Vagina (tissue), 2 donors: ENCODE results near the gene NRP1. TPM values are rescaled to one million over a fixed set of nuclear protein-coding genes. Genes with fewer than 3 reads are reported as not detected.

ENCODE experiments used
- DNase-seq, 2 donors: peaks; one replicate each; pipeline ENCODE4 v3.0.0-alpha.2; 2017; ENCODE audit errors: extremely low spot score in 2 of 2
- H3K27ac ChIP-seq: fragments of 200-600 bp; sonication (generic); one replicate; pipeline ENCODE4 v1.5.1; 2019
- H3K27me3 ChIP-seq: fragments of 200-600 bp; sonication (generic); one replicate; pipeline ENCODE4 v1.5.1; 2019
- H3K36me3 ChIP-seq, 2 donors: fragments of 200-600 bp; sonication (generic); one replicate each; pipeline ENCODE4 v1.5.1; 2017 to 2019
- H3K4me1 ChIP-seq: fragments of 200-600 bp; sonication (generic); one replicate; pipeline ENCODE4 v1.5.1; 2019
- H3K4me3 ChIP-seq, 2 donors: fragments of 200-600 bp; sonication (generic); 1 replicate in 1 of 2; 2 replicates in 1 of 2; pipeline ENCODE4 v1.5.1; 2016 to 2019
- H3K9me3 ChIP-seq: fragments of 200-600 bp; sonication (generic); one replicate; pipeline ENCODE4 v1.5.1; 2019
- POLR2A ChIP-seq, 2 donors: fragments of 450-650 bp; IDR thresholded peaks; one replicate each; pipeline ENCODE4 v1.6.1; 2017; ENCODE audit warnings: antibody characterized with exemption in 2 of 2, mild to moderate bottlenecking in 2 of 2, moderate library complexity in 2 of 2
- POLR2AphosphoS5 ChIP-seq, 2 donors: sonication (generic); formaldehyde crosslinking; IDR thresholded peaks; one replicate each; pipeline ENCODE4 v1.9.0; 2017; ENCODE audit warnings: antibody characterized with exemption in 2 of 2, mild to moderate bottlenecking in 2 of 2, low read depth in 1 of 2; ENCODE audit not compliant: insufficient read depth in 1 of 2
- intact Hi-C: fragments of 100-400 bp; cut with DNase I; formaldehyde crosslinking; loops from one replicate; pipeline ENCODE4 v1.15.1; 2023
- total RNA-seq: library from RNA; depleted of rRNA; stranded (reverse); fragments of >200 nt; gene quantifications from one replicate; pipeline ENCODE4 v1.2.3, GENCODE V29; 2016
- TF ChIP-seq, protein P1 (sequence below), 3 experiments: fragments of 450-650 bp in 2 of 3; fragments of 200-600 bp in 1 of 3; sonication (generic) in 1 of 3; IDR thresholded peaks; one replicate each; pipeline ENCODE4 v1.5.1; 2017 to 2019; ENCODE audit warnings: antibody characterized with exemption in 3 of 3, mild to moderate bottlenecking in 2 of 3, moderate library complexity in 2 of 3

The NRP1 gene
- total RNA-seq, 1 donor from 2014 or later: 52.5 TPM

DNA sequence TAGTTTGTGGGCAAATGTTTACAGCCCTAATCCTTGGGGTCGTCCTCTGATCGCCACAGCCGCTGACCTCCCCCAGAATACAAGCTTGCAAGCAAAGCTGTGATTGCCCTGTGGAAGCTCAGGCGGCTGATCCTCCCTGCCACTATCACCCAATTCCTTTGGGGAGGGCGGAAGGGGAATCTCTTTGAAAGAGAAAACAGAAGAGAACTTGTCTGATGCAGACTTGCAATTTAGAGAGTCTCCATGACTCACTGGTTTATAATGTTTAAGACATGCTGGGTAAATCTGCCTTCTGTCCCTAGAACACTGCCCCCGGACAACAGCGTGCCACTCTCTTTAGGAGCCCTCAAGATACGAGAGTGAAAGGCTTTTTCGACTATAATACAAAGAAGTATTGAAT lies 75.5 kb downstream of the NRP1 start:
- H3K9me3 ChIP-seq: no peaks in the 10 kb centered on the region
- H3K36me3 ChIP-seq: no peaks in the 10 kb centered on the region
- peaks cover 11% of the 10 kb centered on the region for H3K4me1 ChIP-seq
- no peaks in the 10 kb centered on the region for H3K27me3 ChIP-seq
- DNase-seq: no peak
- intact Hi-C loops: loop anchor here (10.0 kb wide), 1 partner anchor 54 kb away; no protein-coding TSS in a partner anchor
- no peak overlapping the region for H3K4me3 ChIP-seq
- no peak overlapping the region for H3K27ac ChIP-seq
- no peak for TF ChIP-seq POLR2A (IDR thresholded peaks at IDR 0.05)
- no peak for TF ChIP-seq POLR2AphosphoS5 (IDR thresholded peaks at IDR 0.05; ENCODE audit: insufficient read depth in 1 of 2, low read depth in 1 of 2)

DNA sequence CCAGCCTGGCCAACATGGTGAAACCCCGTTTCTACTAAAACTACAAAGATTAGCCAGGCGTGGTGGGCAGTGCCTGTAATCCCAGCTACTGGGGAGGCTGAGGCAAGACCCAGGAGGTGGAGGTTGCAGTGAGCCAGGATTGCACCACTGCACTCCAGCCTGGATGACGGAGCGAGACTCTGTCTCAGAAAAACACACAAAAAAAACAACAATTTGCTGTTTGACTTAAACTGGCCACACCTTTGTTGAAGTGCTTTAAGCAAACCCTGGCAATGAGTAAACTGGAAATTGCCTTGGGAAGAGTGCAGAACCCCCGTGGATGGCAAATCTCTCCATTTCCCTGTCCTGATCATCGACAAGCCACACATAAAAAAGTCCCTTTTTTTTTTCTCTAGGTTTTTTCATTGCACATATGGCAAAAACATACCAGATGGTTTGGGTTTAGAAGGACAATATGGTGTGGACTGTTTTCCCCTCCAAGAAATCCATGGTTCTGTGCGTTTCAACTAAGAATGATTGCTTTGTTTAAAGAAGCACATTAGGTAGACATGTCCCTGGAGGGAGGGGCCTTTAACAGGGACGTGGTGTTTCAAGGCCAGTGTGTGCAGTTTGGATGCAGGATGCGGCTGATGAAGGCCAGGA lies 76.9 kb downstream of the NRP1 start:
- DNase-seq: no peak
- H3K4me3 ChIP-seq: no peak overlapping the region
- H3K36me3 ChIP-seq: peaks cover 0 to 9% of the 10 kb centered on the region in 2 donors
- no peak for TF ChIP-seq POLR2A (IDR thresholded peaks at IDR 0.05)
- TF ChIP-seq, protein P1, sequence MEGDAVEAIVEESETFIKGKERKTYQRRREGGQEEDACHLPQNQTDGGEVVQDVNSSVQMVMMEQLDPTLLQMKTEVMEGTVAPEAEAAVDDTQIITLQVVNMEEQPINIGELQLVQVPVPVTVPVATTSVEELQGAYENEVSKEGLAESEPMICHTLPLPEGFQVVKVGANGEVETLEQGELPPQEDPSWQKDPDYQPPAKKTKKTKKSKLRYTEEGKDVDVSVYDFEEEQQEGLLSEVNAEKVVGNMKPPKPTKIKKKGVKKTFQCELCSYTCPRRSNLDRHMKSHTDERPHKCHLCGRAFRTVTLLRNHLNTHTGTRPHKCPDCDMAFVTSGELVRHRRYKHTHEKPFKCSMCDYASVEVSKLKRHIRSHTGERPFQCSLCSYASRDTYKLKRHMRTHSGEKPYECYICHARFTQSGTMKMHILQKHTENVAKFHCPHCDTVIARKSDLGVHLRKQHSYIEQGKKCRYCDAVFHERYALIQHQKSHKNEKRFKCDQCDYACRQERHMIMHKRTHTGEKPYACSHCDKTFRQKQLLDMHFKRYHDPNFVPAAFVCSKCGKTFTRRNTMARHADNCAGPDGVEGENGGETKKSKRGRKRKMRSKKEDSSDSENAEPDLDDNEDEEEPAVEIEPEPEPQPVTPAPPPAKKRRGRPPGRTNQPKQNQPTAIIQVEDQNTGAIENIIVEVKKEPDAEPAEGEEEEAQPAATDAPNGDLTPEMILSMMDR (IDR thresholded peaks at IDR 0.05): no peak
- TF ChIP-seq POLR2AphosphoS5 (IDR thresholded peaks at IDR 0.05; ENCODE audit: insufficient read depth in 1 of 2, low read depth in 1 of 2): no peak
- intact Hi-C loops: loop anchor here (10.0 kb wide), 1 partner anchor 53 kb away; no protein-coding TSS in a partner anchor
- H3K27me3 ChIP-seq: no peaks in the 10 kb centered on the region
- H3K4me1 ChIP-seq: no peaks in the 10 kb centered on the region
- H3K9me3 ChIP-seq: no peaks in the 10 kb centered on the region
- H3K27ac ChIP-seq: no peak overlapping the region

DNA sequence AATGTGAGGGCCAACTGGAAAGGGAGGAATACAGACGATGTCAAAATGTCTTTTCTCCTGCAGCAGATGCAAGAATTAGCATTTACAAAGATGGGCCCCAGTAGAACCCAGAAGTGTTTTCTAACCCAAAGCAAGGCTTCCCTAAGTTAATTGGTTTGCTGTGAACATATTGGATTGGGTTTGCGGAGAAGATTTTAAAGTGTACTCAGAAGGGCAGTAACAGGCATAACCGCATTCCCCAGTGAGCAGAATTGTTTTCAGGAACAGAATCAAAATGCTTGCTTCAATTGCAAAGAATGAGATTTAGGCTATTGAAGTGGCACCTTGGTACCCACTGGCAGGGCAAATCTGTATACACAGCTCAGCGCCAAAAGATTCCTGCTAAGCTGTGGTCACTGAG lies 78.0 kb downstream of the NRP1 start:
- TF ChIP-seq POLR2AphosphoS5 (IDR thresholded peaks at IDR 0.05; ENCODE audit: insufficient read depth in 1 of 2, low read depth in 1 of 2): no peak
- no peak for TF ChIP-seq POLR2A (IDR thresholded peaks at IDR 0.05)
- TF ChIP-seq, protein P1 (IDR thresholded peaks at IDR 0.05): no peak
- Histone ChIP-seq H3K36me3 (peaks cover 0 to 14% of the 10 kb centered on the region in 2 donors), H3K9me3 (no peaks in the 10 kb centered on the region), H3K27me3 (no peaks in the 10 kb centered on the region), H3K27ac (no peak overlapping the region), H3K4me3 (no peak overlapping the region), H3K4me1 (no peaks in the 10 kb centered on the region)
- DNase-seq: no peak
- intact Hi-C loops: loop anchor here (10.0 kb wide), 1 partner anchor 52 kb away; no protein-coding TSS in a partner anchor

DNA sequence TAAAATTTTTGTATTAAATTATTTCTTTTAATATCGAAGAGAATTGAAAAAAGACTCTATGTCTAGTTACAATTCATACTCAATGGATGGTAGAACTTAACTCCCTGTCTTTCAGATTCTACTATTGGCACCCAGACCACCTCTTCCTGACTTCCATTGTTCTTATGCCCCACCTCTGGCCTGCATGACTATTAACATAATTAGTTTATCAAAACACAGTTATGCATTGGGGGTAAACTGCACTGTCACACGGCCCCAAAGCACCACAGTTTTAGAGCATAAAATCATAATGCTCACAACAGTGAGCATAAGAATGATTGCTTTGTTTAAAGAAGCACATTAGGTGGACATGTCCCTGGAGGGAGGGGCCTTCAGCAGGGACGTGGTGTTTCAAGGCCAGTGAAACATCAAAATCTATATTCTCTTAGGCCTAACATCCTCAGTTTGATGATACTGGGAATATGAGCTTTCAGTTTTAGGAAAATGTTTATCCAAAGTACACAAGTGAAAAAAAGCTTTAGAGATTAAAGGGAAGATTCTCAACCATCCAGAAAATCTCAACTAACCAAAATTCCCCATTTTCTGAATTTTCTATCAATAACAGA lies 79.8 kb downstream of the NRP1 start:
- H3K4me3 ChIP-seq: no peak overlapping the region
- no peaks in the 10 kb centered on the region for H3K9me3 ChIP-seq
- peaks cover 0 to 17% of the 10 kb centered on the region in 2 donors for H3K36me3 ChIP-seq
- no peak for TF ChIP-seq POLR2A (IDR thresholded peaks at IDR 0.05)
- TF ChIP-seq, protein P1 (IDR thresholded peaks at IDR 0.05): no peak
- no peak for TF ChIP-seq POLR2AphosphoS5 (IDR thresholded peaks at IDR 0.05; ENCODE audit: insufficient read depth in 1 of 2, low read depth in 1 of 2)
- no peaks in the 10 kb centered on the region for H3K27me3 ChIP-seq
- no peak for DNase-seq
- H3K27ac ChIP-seq: no peak overlapping the region
- no peaks in the 10 kb centered on the region for H3K4me1 ChIP-seq
- intact Hi-C loops: loop anchor here (10.0 kb wide), 1 partner anchor 50 kb away; no protein-coding TSS in a partner anchor

DNA sequence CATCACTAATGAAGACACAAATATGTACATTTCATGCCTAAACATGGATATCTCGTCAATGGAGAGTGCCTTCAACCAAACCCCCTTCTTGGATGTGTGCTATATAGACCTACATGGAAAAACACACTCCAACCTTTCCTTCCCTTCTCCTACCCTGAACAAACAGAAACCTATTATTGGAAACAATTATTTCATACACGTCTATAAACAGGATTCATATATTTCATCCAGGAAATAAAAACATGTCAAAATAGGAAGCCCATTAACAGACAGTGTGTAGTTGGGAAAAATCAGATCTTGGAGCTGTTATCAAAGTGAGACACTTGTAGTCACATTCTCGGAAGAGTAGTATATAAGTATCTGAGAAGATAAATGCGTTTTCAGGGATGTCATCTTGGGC lies 81.1 kb downstream of the NRP1 start:
- intact Hi-C loops: loop anchor here (10.0 kb wide), 1 partner anchor 49 kb away; no protein-coding TSS in a partner anchor
- DNase-seq: no peak
- no peaks in the 10 kb centered on the region for H3K27me3 ChIP-seq
- TF ChIP-seq POLR2AphosphoS5 (IDR thresholded peaks at IDR 0.05; ENCODE audit: insufficient read depth in 1 of 2, low read depth in 1 of 2) (no peak), POLR2A (IDR thresholded peaks at IDR 0.05) (no peak)
- TF ChIP-seq, protein P1 (IDR thresholded peaks at IDR 0.05): no peak
- no peaks in the 10 kb centered on the region for H3K9me3 ChIP-seq
- H3K4me1 ChIP-seq: no peaks in the 10 kb centered on the region
- H3K4me3 ChIP-seq: no peak overlapping the region
- no peak overlapping the region for H3K27ac ChIP-seq
- peaks cover 0 to 17% of the 10 kb centered on the region in 2 donors for H3K36me3 ChIP-seq
